Endometrial microvascular endothelial cells (primary cell): ENCODE measurements around the gene MTAP. TPM values are rescaled to one million over a fixed set of nuclear protein-coding genes. Genes with fewer than 3 reads are reported as not detected.

Experiments used
- in situ Hi-C: cut with HindIII; loops from 2 replicates; pipeline ENCODE4 v1.10.0; 2017; ENCODE audit warnings: low sequenced_read_pairs, low pct_unique_long_range_greater_than_20kb; ENCODE audit errors: inconsistent ontology term
- total RNA-seq: library from RNA; depleted of rRNA; stranded (reverse); fragments of >200 nt; gene quantifications from one replicate; pipeline ENCODE4 v1.2.3, GENCODE V29; 2015; ENCODE audit errors: inconsistent ontology term

Gene MTAP
- total RNA-seq, 1 donor from 2014 or later: 44.7 TPM

DNA sequence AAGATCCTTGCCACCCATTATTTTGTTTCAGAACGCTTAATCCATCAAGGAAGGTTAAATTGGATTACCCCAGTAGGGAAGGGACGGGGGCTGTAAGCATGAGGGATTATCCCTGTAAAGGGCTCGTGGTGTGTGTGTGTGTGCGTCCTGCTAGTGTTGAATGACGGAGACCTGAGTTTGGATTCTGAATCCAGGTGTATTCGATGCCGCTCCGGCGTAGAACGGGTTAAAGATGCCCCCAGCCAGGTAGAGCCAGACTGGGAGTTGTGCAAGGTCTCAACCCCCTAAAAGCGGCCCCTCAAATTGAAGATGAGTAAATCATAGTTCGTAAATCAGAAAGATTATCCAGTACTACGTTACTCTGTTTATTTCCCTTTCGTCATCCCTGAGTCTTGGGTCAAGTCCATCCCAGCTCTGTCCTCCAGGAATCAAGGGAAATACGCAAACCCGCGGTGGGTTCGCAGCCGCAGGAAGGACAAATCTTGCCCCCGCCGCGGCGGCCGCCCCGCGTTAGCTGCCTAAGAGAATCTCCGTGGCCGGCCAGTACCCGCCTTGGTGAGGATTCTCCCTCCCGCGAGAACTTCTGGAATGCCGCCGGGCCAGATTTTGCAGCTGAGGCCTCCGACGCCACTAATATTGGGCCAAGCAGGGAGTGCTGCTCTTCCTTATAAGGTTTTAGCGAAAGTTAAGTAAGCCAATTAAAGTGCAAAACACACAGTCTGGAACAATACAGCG is 586 bp upstream of the MTAP start:
- in situ Hi-C loops: loop anchor here (25.0 kb wide), 4 partner anchors 235 to 465 kb away; partner anchors contain the start of gene KLHL9

DNA sequence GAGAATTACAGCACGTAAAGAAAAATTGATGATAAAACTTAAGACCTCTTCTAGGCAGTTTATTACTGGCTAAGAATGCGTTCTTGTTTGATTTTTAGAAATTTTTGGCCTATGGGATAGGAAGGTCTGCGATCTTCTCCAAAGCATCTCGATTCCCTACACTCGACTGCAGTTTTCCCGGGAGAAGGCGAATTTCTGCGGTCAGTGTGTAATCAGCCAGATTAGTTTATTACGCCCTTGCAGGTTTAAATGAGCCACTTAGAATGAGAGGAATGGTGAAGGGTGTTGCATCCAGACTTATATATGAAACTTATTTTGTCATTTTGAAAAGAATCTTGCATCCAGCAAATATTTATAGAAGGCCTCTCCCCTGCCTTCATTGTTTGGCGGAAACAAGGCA is 1.2 kb downstream of the MTAP start:
- in situ Hi-C loops: loop anchor here (25.0 kb wide), 4 partner anchors 234 to 466 kb away; partner anchors contain the start of gene KLHL9

- in situ Hi-C loops: loop anchor here (25.0 kb wide), 4 partner anchors 233 to 467 kb away; partner anchors contain the start of gene KLHL9
These were observed 1.9 kb downstream of the MTAP start for GRCh38 chr9:21804331-21804730.

- in situ Hi-C loops: loop anchor here (25.0 kb wide), 4 partner anchors 233 to 467 kb away; partner anchors contain the start of gene KLHL9
These were observed 2.4 kb downstream of the MTAP start for GRCh38 chr9:21804791-21805190.

DNA sequence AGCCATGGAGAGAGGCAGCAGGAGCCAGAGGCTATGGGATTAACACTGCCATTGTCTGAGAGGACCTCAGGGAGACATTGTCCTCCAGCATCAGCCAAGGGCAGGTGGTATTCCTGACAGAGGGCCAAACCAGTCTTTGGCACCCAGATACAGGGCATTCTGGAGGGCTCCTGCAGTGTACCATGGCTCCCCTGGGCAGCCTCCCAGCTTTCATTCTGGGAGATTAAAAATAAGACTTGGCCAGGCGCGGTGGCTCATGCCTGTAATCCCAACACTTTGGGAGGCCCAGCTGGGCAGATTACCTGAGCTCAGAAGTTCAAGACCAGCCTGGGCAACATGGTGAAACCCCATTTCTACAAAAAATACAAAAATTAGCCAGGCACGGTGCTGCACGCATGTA is 4.2 kb downstream of the MTAP start:
- in situ Hi-C loops: loop anchor here (25.0 kb wide), 4 partner anchors 231 to 469 kb away; partner anchors contain the start of gene KLHL9

DNA sequence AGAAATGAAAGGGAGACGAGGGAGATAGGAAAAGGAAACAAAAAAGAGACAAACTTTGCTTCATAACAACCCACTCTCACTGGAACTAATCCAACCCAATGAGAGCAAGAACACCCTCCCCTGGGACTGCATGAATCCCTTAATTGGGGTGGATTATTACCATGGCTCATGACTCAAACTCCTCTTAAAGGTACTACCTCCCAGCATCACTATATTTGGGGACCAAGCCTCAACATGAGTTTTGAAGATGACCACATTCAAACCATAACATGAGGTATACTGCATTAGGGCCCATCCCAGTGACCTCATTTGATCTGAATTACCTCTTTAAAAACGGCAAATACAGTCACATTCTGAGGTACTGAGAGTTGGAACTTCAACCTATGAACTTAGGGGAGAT is 8.0 kb downstream of the MTAP start:
- in situ Hi-C loops: loop anchor here (10.0 to 25.0 kb wide), 5 partner anchors 227 to 473 kb away; partner anchors contain the start of gene KLHL9

- in situ Hi-C loops: loop anchor here (10.0 to 25.0 kb wide), 5 partner anchors 226 to 474 kb away; partner anchors contain the start of gene KLHL9
These were observed 8.4 kb downstream of the MTAP start for GRCh38 chr9:21810881-21811280.

- in situ Hi-C loops: loop anchor here (10.0 to 25.0 kb wide), 5 partner anchors 225 to 475 kb away; partner anchors contain the start of gene KLHL9
These were observed 9.5 kb downstream of the MTAP start for GRCh38 chr9:21811914-21812313.

DNA sequence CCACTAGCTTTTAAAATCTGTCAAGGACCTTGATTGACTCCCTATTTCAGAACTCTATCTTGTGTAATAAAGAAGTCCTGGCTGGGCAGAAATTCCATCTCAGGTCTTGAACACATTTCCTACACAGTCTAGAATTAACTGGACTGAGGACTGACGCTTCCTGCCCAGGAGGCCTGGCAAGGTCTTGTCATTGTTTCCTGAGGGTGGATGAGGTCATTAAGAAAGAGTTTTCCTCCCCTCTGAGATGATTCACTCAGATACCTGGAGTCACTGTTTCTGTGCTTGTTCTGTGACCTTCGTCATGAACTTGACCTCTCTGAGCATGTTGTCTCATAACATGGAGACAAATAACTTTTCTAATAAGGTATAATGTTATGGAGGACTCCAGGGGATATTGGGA is 10.0 kb downstream of the MTAP start:
- in situ Hi-C loops: loop anchor here (10.0 to 25.0 kb wide), 5 partner anchors 225 to 475 kb away; partner anchors contain the start of gene KLHL9

GRCh38 chr9:21812946-21813568 is 10.6 kb downstream of the MTAP start:
- in situ Hi-C loops: loop anchor here (10.0 to 25.0 kb wide), 5 partner anchors 224 to 476 kb away; partner anchors contain the start of gene KLHL9

DNA sequence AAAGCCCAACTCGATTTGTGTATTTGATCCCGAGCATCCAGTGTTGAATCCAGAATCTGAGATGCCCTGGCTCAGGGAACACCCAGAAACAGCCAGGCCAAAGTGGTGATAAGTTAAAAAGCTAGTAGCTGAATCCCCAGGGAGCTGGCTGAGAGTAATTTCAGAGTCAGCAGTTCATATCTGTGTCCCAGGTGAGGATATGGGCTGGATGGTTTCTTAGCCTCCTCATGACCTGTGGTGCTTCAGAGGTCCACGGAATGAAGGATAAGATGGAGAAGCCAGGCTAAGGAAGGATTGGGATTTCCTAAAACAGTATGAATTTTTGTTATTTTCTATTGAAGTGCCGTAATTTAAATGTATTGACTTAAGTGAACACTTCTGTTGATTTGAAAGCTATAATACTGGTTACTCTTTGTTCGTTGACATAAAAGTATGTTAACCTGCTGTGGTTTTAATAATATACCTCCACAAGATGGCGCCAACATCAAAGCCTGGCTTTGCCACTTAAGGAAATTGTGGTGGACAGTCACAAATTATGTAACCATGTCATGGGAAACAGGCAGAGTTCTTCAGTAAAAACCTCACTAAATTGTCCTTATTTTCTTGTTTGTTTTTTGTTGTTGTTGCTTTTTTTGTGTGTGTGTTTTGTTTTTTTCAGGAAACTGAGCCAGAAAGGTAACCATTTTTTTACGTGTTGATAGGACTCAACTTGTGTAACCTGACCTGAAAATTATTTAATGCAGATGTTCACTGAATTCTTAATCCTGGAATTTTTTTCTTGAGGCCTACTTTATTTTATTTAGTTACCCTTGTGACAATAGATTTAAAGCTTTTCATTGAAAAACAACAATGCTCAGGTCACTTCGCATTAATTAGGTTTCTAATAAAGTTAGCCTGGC is 11.4 kb downstream of the MTAP start:
- in situ Hi-C loops: loop anchor here (10.0 to 25.0 kb wide), 5 partner anchors 223 to 477 kb away; partner anchors contain the start of gene KLHL9

- in situ Hi-C loops: loop anchor here (10.0 to 25.0 kb wide), 5 partner anchors 222 to 478 kb away; partner anchors contain the start of gene KLHL9
These were observed 13.2 kb downstream of the MTAP start for GRCh38 chr9:21815643-21816042.

DNA sequence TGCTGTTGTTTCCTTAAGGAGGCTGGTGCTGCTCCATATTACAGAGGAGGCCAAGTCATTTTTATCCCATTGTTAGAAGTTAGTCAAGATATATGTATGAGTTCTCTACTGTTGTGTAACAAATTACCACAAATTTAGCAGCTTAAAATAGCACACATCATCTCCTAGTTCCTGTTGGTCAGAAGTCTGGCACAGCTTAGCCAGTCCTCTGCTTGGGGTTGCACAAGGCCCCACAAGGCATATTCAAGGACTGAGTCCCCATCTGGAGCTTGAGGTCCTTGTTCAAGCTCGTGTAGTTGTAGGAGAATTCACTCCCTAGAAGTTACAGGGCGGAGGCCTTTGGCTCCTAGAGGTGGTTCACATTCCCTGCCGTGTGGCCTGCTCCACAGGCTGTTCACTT is 14.7 kb downstream of the MTAP start:
- in situ Hi-C loops: loop anchor here (10.0 to 25.0 kb wide), 5 partner anchors 220 to 480 kb away; partner anchors contain the start of gene KLHL9

DNA sequence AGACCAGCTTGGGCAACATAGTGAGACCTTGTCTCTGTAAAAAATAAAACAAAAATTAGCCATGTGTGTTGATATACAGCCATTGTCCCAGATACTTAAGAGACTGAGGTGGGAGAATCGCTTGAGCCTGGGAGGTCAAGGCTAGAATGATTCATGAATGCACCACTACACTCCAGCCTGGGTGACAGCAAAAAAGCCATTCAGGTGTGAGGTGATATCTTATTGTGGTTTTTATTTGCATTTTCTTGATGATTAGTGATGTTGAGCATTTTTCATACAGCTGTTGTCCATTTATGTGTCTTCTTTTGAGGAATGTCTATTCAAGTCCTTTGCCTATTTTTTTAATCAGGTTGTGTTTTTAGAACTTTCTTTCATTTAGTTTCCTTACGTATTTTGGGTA is 23.2 kb downstream of the MTAP start:
- in situ Hi-C loops: no loop called here

DNA sequence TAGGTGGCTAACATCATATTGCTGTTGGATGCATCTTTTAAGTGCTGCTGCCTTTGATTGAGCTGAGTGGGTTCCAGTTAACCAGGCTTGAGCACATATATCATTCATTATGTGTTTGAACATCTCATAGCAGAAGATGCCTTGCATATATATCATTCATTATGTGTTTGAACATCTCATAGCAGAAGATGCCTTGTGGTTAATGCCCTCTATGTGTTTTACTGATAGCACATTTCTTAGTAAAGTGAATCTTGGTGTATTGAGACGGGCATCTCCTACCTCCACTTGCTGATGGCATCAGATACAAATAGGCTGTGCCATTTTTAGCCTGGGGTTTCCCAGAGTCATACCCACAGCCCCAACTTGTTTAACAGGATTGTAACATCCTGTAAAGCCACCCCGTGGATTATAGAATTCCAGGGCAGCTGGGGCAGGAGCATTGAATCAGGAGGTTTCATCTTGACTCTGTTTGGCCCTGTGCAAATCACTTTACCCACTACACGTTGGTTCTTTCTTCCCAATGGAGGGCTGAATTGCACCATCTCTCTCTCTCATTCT is 26.5 kb downstream of the MTAP start:
- in situ Hi-C loops: no loop called here

DNA sequence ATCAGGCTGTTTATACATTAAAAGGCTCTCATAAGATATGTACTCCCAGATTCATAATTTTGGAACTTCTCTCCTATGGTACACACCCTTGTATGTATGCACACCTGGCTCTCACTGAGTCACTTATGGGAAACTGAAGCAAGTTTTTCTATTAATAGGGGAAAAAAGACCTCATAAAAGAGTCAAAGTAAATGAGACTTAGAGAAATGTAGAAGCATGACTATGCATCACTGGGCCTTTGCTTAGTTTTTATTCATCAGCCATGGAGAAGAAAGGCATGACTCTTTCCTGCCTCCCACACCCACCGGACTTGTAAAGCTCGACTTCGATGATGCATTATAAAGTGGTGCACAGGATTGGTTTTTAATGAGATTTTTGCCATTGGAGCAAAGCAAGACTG is 28.2 kb downstream of the MTAP start:
- in situ Hi-C loops: no loop called here

- in situ Hi-C loops: no loop called here
These were observed 29.5 kb downstream of the MTAP start for GRCh38 chr9:21831841-21832509.
